Hepatocyte (in vitro differentiated cells): ENCODE measurements around the gene ACOT12. TPM values are rescaled to one million over a fixed set of nuclear protein-coding genes. Genes with fewer than 3 reads are reported as not detected.

ENCODE experiments used
- DNase-seq: peaks from one replicate; pipeline ENCODE4 v3.0.0-alpha.2; 2016; ENCODE audit warnings: low spot score
- H2AFZ ChIP-seq: fragments of 200-600 bp; sonication (generic); 2 replicates; pipeline ENCODE4 v1.6.0; 2016; ENCODE audit warnings: antibody characterized with exemption, mild to moderate bottlenecking
- H3K27ac ChIP-seq: fragments of 200-600 bp; sonication (generic); 2 replicates; pipeline ENCODE4 v1.5.1; 2016; ENCODE audit warnings: mild to moderate bottlenecking
- H3K27me3 ChIP-seq: fragments of 200-600 bp; sonication (generic); 2 replicates; pipeline ENCODE4 v1.6.1; 2016
- H3K36me3 ChIP-seq: fragments of 200-600 bp; sonication (generic); replicated peaks from 2 replicates; pipeline ENCODE4 v1.5.1; 2016; ENCODE audit warnings: low read depth; ENCODE audit not compliant: insufficient read depth
- H3K4me1 ChIP-seq: fragments of 200-600 bp; sonication (generic); 2 replicates; pipeline ENCODE4 v1.5.1; 2016; ENCODE audit warnings: mild to moderate bottlenecking, moderate library complexity; ENCODE audit not compliant: insufficient read depth
- H3K4me2 ChIP-seq: fragments of 200-600 bp; sonication (generic); 2 replicates; pipeline ENCODE4 v1.6.0; 2016
- H3K4me3 ChIP-seq: fragments of 200-600 bp; sonication (generic); 2 replicates; pipeline ENCODE4 v1.5.1; 2016; ENCODE audit warnings: mild to moderate bottlenecking
- H3K79me2 ChIP-seq: fragments of 200-600 bp; sonication (generic); 2 replicates; pipeline ENCODE4 v1.6.0; 2017; ENCODE audit warnings: mild to moderate bottlenecking
- H3K9me2 ChIP-seq: fragments of 200-600 bp; sonication (generic); replicated peaks from 2 replicates; pipeline ENCODE4 v1.6.0; 2017; ENCODE audit warnings: mild to moderate bottlenecking; ENCODE audit not compliant: insufficient read depth
- H3K9me3 ChIP-seq: fragments of 200-600 bp; sonication (generic); 2 replicates; pipeline ENCODE4 v1.5.1; 2016; ENCODE audit warnings: low read depth, mild to moderate bottlenecking
- H4K20me1 ChIP-seq: fragments of 200-600 bp; sonication (generic); 2 replicates; pipeline ENCODE4 v1.6.0; 2016; ENCODE audit warnings: mild to moderate bottlenecking; ENCODE audit not compliant: insufficient read depth, poor library complexity, severe bottlenecking
- CTCF ChIP-seq: fragments of 200-600 bp; sonication (generic); IDR thresholded peaks from 2 replicates; pipeline ENCODE4 v1.5.1; 2016; ENCODE audit warnings: antibody characterized with exemption, mild to moderate bottlenecking; ENCODE audit not compliant: poor library complexity
- EZH2 ChIP-seq: fragments of 200-600 bp; sonication (generic); IDR thresholded peaks from 2 replicates; pipeline ENCODE4 v1.6.1; 2016; ENCODE audit warnings: antibody characterized with exemption, mild to moderate bottlenecking, borderline replicate concordance
- EZH2phosphoT487 ChIP-seq: fragments of 200-600 bp; sonication (generic); IDR thresholded peaks from one replicate; pipeline ENCODE4 v1.6.1; 2018; ENCODE audit warnings: antibody characterized with exemption, mild to moderate bottlenecking, low read depth, moderate library complexity; ENCODE audit not compliant: unreplicated experiment, severe bottlenecking
- WGBS: methylation state at CpG from one replicate; pipeline ENCODE4 v1.1.6; 2016; ENCODE audit warnings: low lambda C conversion rate; ENCODE audit errors: missing lambda C conversion rate; 5-methylcytosine and 5-hydroxymethylcytosine counted together
- polyA plus RNA-seq: library from polyadenylated mRNA; unstranded; fragments of >200 nt; fragmentation: Nextera tagmentation; extraction: Ambion mirVana; gene quantifications from 2 replicates; pipeline ENCODE4 v1.2.1, GENCODE V29; 2016
- total RNA-seq: library from RNA; depleted of rRNA; stranded (reverse); fragments of >200 nt; gene quantifications from 2 replicates; pipeline ENCODE4 v1.2.3, GENCODE V29; 2014

Gene ACOT12
- total and polyA plus RNA-seq, 2 experiments from 2014 or later = 2.9 to 10.2 TPM

- Histone ChIP-seq H3K9me3 (no peaks in the 10 kb centered on the region), H3K4me3 (no peak overlapping the region), H3K27me3 (no peaks in the 10 kb centered on the region), H3K4me1 (no peaks in the 10 kb centered on the region), H3K36me3 (no peaks in the 10 kb centered on the region), H3K27ac (no peak overlapping the region), H3K79me2 (no peaks in the 10 kb centered on the region), H3K9me2 (no peaks in the 10 kb centered on the region), H4K20me1 (no peaks in the 10 kb centered on the region), H2AFZ (no peak overlapping the region), H3K4me2 (no peak overlapping the region)
- WGBS = 24% methylated on average over 1 of the region's 1 CpG
- no peak for DNase-seq
- TF ChIP-seq CTCF (no peak), EZH2 (no peak), EZH2phosphoT487 (no peak)
These were observed 57.4 kb downstream of the ACOT12 start for GRCh38 chr5:81336556-81336955.

GRCh38 chr5:81335946-81336345 lies 58.0 kb downstream of the ACOT12 start:
- Histone ChIP-seq H3K4me2 (no peak overlapping the region), H3K27ac (no peak overlapping the region), H3K36me3 (no peaks in the 10 kb centered on the region), H3K4me1 (no peaks in the 10 kb centered on the region), H3K4me3 (no peak overlapping the region), H3K79me2 (no peaks in the 10 kb centered on the region), H3K9me3 (no peaks in the 10 kb centered on the region), H2AFZ (no peak overlapping the region), H3K27me3 (no peaks in the 10 kb centered on the region), H4K20me1 (no peaks in the 10 kb centered on the region), H3K9me2 (no peaks in the 10 kb centered on the region)
- TF ChIP-seq EZH2 = no peak
- 91% methylated on average over 2 of the region's 2 CpGs for WGBS
- no peak for DNase-seq

- Histone ChIP-seq H4K20me1 (no peaks in the 10 kb centered on the region), H3K9me3 (no peaks in the 10 kb centered on the region), H3K36me3 (no peaks in the 10 kb centered on the region), H3K79me2 (no peaks in the 10 kb centered on the region), H3K27ac (no peak overlapping the region), H3K9me2 (no peaks in the 10 kb centered on the region), H3K4me1 (no peaks in the 10 kb centered on the region), H3K27me3 (no peaks in the 10 kb centered on the region), H3K4me2 (no peak overlapping the region), H2AFZ (no peak overlapping the region), H3K4me3 (no peak overlapping the region)
- no peak for TF ChIP-seq EZH2
- no peak for TF ChIP-seq CTCF
- no peak for TF ChIP-seq EZH2phosphoT487
- DNase-seq = no peak
- 89% methylated on average over 14 of the region's 14 CpGs for WGBS
These were observed 59.5 kb downstream of the ACOT12 start for GRCh38 chr5:81334304-81335061.

GRCh38 chr5:81326554-81326953 lies 67.4 kb downstream of the ACOT12 start:
- H3K9me3 ChIP-seq = no peaks in the 10 kb centered on the region
- H3K4me3 ChIP-seq = no peak overlapping the region
- no peaks in the 10 kb centered on the region for H3K4me1 ChIP-seq
- no peaks in the 10 kb centered on the region for H4K20me1 ChIP-seq
- no peak overlapping the region for H3K27ac ChIP-seq
- H3K79me2 ChIP-seq = no peaks in the 10 kb centered on the region
- no peaks in the 10 kb centered on the region for H3K36me3 ChIP-seq
- WGBS = 97% methylated on average over 2 of the region's 2 CpGs
- no peak overlapping the region for H3K4me2 ChIP-seq
- no peak overlapping the region for H2AFZ ChIP-seq
- TF ChIP-seq EZH2 (no peak), EZH2phosphoT487 (no peak), CTCF (no peak)
- no peaks in the 10 kb centered on the region for H3K9me2 ChIP-seq
- no peaks in the 10 kb centered on the region for H3K27me3 ChIP-seq
- DNase-seq = no peak
